Activated CD4-positive, alpha-beta T cell treated with anti-CD3 and anti-CD28 coated beads for 4 hours (primary cell): Measurements from ENCODE around the gene FAM240A.
"Not testable (repeated sequence)": the region's sequence is repeated elsewhere in the genome, so short reads cannot be mapped to it uniquely, and the experiment has no call there.

Source experiments
- DNase-seq, 2 donors: peaks; one replicate each; pipeline ENCODE4 v3.0.0-alpha.2; 2020

FAM240A gene

DNA sequence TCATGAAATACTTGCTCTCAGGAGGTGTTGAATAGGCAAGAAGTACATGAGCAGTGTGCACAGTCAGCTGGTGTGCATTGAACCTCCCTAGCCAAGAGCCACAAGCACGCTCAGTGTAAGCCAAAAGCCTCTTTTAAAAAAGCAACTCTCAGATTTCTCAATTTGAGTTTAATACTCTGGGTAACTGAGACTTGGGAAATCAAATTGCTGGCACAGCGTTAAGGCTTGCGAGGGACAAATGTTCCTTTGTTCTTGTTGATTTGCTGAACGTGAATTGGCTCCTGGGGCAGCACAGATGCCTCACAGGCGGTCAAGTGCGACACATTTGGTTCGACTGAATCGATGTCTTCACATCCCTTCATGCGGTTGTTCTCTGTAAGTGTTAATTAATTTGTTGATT is at the start of gene FAM240A:
Gene FAM240A (plus strand): TSS at position 202 of the 400 bp plus-strand sequence. CDS start 159 bp downstream, at position 361.
- no peak for DNase-seq

DNA sequence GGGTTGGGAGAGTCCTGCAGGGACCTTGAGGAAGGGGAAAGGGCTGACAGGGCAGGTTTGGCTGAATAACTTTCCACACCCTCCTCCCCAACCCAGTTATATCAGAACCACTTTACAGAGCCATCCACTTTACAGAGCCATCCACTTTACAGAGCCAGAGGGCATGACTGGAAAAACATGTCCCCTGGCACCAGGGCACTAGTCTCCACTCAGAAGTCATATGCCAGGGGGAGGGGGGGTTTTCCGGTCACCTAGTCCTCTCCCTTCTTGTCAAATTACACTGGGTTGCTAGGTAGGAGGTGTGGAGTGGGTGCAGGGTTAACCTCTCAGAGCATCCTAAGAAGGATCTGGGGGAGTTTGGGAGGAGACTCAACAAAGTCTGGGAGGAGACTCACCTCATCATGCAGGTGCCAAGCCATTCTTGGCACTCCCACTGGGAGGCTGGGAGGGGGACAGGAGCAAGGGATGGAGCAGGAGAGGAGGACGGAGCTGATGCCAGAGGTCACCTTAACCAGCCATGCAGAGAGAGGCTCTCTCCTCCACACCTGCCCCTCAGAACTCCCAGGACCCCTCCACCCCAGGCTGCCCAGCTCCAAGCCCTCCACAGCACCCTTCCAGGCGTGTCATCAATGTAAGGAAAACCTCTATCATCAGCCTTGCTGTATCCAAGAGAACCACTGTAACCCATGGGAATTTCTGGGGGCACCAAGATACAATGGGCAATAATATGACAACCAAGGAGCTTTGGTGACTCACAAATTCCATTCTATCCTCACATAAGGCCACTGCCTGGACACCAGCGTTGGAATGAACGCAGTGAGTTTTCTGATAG is 47.9 kb upstream of the FAM240A start:
- DNase-seq, result no peak

DNA sequence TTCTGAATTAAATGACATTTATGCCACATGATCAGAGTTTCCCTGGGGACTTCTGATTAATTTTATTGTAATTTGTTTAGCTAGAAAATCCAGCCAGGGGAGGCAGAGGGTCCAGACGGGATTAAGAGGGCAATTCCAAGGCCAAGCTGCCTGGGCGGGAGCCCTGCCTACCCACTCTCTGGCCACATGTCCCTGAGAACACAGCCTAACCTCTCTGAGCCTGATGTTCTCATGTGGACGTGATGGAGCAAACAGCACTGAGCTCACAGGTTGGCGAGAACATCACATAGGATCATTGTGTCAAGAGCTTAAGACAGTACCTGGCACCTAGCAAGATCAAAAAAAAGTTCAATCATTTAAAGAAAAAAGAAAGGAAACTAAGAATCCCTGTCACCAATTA is 47.2 kb upstream of the FAM240A start:
- no peak for DNase-seq

- DNase-seq, result no peak
Measured at GRCh38 chr3:46565607-46566039, 46.7 kb upstream of the FAM240A start.

DNA sequence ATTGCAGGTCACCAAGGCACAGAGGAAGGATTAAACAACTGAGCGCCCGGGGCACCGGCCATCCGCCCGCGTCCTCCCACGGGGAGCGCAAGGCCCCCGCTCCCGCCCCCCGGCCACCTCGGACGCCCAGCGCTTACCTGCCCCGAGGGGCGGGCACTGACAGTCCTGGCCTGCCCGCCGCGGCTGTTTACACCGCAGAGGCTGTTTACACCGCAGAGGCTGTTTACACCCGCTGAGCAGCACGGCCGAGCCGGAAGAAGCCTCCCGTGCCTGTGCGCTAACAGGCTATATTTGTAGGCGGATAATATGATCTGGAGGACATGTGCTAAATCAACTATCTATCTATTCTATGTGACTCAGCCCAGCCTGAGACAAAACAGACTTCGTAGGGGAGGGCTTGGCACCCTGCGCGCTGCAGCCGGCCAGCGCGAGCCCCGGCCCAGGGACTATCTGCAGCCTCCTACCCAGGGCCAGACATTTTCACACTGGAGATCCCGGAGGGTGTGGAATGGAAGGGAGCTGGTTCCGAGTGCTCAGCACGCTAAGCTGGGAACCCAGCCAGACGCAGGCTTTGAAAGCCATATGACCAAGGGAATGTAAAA is 46.2 kb upstream of the FAM240A start, which contains the start of gene LRRC2:
Gene LRRC2 (minus strand): TSS at position 263 of the 602 bp plus-strand sequence. CDS start 14,711 bp downstream, outside the sequence.
- peak; percentile 15 to 21 for DNase-seq

DNA sequence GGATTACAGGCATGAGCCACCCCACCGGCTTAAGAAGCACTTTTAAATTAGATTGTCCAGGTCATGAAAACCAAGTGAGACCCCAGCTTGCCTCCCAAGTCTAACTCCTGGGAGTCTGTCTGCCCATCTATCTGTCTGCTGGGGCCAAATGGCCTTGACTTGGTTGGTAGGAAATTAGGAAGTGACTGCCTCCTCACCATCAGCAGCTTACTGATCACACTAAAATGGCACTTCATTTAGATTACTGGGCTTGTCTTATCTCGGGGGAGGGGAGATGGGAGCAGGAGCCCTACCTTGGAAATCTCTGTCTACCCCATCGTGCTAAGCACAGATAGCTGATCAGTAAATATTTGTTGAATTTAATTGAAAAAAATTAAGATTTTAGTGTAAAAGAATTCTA is 40.6 kb upstream of the FAM240A start:
- no peak for DNase-seq

DNA sequence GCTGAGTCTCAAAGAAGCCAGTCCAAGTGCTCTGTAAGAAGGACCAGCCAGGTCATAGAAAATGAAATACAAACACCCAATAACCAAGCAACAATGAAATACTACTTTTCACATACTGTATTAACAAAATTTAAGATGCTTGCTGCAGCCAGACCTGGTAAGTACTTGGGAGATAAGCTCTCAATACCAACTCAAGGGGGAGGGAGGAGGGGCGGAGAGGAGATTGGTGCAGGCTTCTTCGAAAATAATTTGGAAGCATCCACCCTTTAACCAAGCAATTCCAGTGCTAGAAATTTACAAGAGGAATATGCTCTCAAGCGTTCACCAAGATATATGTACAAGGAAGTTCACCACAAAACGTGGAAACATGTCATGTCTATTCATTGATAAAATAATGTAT is 38.6 kb upstream of the FAM240A start:
- DNase-seq, result no peak

DNA sequence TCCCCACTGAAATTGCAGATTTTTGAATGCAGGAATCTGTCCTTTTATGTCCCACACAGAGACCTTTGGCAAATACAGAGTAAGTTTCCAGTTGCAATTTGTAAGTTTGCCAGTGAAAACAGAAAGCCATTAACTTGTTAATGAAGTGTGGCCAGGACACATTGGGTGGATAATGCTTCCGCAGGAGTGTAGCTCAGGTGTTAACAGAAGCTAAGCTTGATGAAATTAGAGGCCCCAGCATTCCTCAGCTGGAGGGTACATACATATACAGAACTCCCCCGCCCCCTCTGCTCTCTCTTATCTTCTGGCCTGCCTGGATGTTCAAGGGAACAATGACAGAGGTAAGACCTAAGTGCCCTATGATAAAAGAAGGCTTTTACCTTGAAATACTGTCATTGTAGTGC is 38.1 kb upstream of the FAM240A start:
- no peak for DNase-seq

GRCh38 chr3:46574881-46575576 is 37.3 kb upstream of the FAM240A start:
- DNase-seq, result no peak

- DNase-seq, result no peak
Measured at GRCh38 chr3:46575577-46576222, 36.6 kb upstream of the FAM240A start.

GRCh38 chr3:46576386-46576785 is 35.9 kb upstream of the FAM240A start:
- no peak for DNase-seq

DNA sequence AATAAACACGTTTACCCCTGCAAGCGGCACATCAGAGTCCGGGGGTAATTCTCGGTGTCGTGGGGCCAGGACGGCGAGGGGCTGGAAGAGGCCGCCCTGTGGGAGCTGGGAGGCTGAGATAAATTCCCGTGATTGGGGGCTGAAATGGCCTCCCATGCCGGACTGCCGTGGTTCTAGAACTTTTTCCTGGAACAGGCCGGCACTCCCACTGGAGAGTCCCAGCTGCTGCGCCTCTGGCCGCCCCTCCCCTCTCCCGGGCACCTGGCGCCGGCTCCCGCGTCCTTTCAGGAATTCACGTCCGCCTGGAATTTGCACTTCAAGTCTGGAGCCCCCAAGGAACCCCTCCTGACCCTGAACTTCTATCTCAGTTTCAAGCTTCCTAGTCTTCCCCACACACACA is 35.4 kb upstream of the FAM240A start:
- DNase-seq, result no peak

DNA sequence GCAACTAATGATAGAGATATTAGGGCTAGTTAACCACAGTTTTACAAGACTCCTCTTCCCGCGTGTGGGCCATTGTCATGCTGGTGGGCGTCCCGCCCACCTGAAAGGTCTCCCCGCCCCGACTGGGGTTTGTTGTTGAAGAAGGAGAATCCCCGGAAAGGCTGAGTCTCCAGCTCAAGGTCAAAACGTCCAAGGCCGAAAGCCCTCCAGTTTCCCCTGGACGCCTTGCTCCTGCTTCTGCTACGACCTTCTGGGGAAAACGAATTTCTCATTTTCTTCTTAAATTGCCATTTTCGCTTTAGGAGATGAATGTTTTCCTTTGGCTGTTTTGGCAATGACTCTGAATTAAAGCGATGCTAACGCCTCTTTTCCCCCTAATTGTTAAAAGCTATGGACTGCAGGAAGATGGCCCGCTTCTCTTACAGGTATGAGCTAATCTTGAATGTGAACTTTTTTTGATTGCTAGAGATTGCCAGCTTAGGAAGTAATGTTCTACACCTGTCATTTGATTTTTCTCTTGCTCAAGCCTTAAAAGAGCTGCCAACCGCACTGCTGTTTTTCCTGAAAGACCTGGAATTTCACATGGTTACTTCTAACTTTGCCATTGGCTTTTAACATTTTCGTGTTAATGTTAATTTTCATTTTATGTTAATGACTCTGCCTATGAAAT is 34.6 kb upstream of the FAM240A start:
- DNase-seq, result not testable (repeated sequence)

GRCh38 chr3:46578973-46579755 is 33.2 kb upstream of the FAM240A start:
- DNase-seq, result no peak

GRCh38 chr3:46579756-46580286 is 32.5 kb upstream of the FAM240A start:
- DNase-seq, result no peak

- DNase-seq, result no peak
Measured at GRCh38 chr3:46580675-46581074, 31.6 kb upstream of the FAM240A start.

GRCh38 chr3:46584598-46585467 is 27.5 kb upstream of the FAM240A start:
- DNase-seq, result no peak

GRCh38 chr3:46585799-46586693 is 26.3 kb upstream of the FAM240A start:
- no peak for DNase-seq

GRCh38 chr3:46586738-46587246 is 25.5 kb upstream of the FAM240A start:
- DNase-seq, result no peak
